ENCODE measurements around the gene HTR3D. TPM values are rescaled to one million over a fixed set of nuclear protein-coding genes. Genes with fewer than 3 reads are reported as not detected.
A peak's percentile ranks its signal among the peaks of the same experiment; 100 is the strongest.

HTR3D gene, protein sequence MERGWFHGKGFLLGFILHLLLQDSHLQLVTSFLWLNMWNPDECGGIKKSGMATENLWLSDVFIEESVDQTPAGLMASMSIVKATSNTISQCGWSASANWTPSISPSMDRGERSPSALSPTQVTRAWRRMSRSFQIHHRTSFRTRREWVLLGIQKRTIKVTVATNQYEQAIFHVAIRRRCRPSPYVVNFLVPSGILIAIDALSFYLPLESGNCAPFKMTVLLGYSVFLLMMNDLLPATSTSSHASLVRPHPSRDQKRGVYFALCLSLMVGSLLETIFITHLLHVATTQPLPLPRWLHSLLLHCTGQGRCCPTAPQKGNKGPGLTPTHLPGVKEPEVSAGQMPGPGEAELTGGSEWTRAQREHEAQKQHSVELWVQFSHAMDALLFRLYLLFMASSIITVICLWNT
- total RNA-seq (2014; rRNA removed; shearing (Covaris generic); ENCODE audit: low replicate concordance): not detected in 2 replicates

DNA sequence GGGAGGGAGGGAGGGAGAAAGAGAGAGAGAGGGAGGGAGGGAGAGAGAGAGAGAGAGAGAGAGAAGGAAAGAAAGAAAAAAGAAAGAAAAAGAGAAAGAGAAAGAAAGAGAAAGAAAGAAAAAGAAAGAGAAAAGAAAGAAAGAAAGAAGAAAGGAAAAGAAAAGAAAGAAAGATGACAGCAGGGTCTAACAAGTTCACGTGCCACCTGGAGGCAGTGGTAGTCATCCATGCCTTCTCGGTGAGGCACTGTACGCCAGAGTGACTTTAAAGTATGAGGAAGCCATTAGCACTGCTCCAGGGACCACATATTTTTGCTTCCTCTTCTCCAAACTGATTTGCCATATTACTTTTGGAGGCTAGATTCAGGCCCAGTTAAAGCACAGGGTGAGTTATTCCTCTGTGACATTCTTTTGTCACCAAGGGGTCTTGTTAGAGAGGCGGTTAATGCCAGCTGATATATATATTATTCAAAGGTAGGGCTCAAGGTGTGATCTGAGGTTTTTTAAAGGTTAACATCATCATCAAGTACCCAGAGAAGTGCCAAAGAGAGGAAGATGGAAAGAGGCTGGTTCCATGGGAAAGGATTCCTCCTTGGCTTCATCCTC, at the start of gene HTR3D:
HTR3D (plus strand) TSS at position 556 of the 606 bp plus-strand sequence; CDS start at position 556, 0 bp downstream.
- Histone ChIP-seq H3K9ac (ENCODE audit: low read length) (no peak within 1 kb of the TSS), H3K9me3 (ENCODE audit: low read length) (no peaks in the 10 kb centered on the region), H3K9me2 (replicated peaks; ENCODE audit: insufficient read depth, low read length) (no peaks in the 10 kb centered on the region), H3K4me2 (ENCODE audit: low read depth, low read length, poor library complexity, severe bottlenecking) (no peak within 1 kb of the TSS), H3K4me3 (ENCODE audit: low read length) (no peak within 1 kb of the TSS), H3K36me3 (ENCODE audit: insufficient read depth, low read length) (no peaks in the 10 kb centered on the region), H3K27ac (ENCODE audit: low read length) (no peak within 1 kb of the TSS), H2AFZ (ENCODE audit: low read length) (0 out of 2 replicates have a peak within 1 kb of the TSS, but pooled peaks have one; percentile 39), H3K27me3 (ENCODE audit: low read length) (no peaks in the 10 kb centered on the region), H3K4me1 (ENCODE audit: low read length) (peaks cover 5% of the 10 kb centered on the region), H4K20me1 (ENCODE audit: insufficient read depth, low read depth, low read length) (no peaks in the 10 kb centered on the region), H3K79me2 (ENCODE audit: low read length) (no peaks in the 10 kb centered on the region)
- DNase-seq: no peak

DNA sequence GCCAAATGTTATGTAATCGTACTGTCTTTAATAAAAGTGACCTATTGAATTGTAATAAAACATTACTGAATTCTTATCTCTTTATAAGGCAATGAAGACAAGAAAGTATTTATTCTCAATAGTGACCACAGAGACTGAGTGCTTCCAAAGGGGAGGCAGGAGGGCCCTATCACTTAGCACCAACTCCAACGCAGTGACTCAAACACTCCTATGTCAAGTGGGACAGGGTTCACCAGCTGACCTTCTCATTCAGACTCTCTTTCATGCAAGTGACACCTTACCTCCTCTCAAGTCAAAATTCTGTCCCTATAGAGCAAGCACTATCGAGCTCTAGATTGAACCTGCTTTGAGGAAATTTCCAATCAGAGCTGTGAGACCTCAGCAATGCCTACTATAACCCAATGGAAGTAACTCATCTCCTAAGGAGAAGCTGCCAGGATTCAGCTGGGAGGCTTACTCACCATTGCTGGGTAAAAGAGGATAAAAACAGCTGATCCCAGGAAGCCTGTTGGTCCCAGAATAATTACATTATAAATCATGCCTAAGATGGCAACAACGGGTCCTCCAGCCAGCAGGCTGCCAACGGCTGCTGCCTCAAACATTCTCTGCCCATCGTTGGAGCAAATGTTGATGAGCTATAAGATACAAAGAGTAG, 49.4 kb upstream of the HTR3D start:
- Histone ChIP-seq H3K27me3 (ENCODE audit: low read length) (no peaks in the 10 kb centered on the region), H3K79me2 (ENCODE audit: low read length) (no peaks in the 10 kb centered on the region), H3K4me3 (ENCODE audit: low read length) (no peak overlapping the region), H3K9me3 (ENCODE audit: low read length) (no peaks in the 10 kb centered on the region), H3K36me3 (ENCODE audit: insufficient read depth, low read length) (peaks cover 57% of the 10 kb centered on the region; the same call in 1 of the 2 replicates), H3K27ac (ENCODE audit: low read length) (no peak overlapping the region), H3K4me2 (ENCODE audit: low read depth, low read length, poor library complexity, severe bottlenecking) (no peak overlapping the region), H3K9ac (ENCODE audit: low read length) (no peak overlapping the region), H3K4me1 (ENCODE audit: low read length) (peaks cover 17% of the 10 kb centered on the region), H4K20me1 (ENCODE audit: insufficient read depth, low read depth, low read length) (no peaks in the 10 kb centered on the region), H3K9me2 (replicated peaks; ENCODE audit: insufficient read depth, low read length) (no peaks in the 10 kb centered on the region), H2AFZ (ENCODE audit: low read length) (no peak overlapping the region)
- no peak for DNase-seq

- H3K4me2 ChIP-seq (ENCODE audit: low read depth, low read length, poor library complexity, severe bottlenecking): no peak overlapping the region
- H3K27ac ChIP-seq (ENCODE audit: low read length): no peak overlapping the region
- no peaks in the 10 kb centered on the region for H4K20me1 ChIP-seq (ENCODE audit: insufficient read depth, low read depth, low read length)
- H3K4me1 ChIP-seq (ENCODE audit: low read length): no peaks in the 10 kb centered on the region
- H3K9ac ChIP-seq (ENCODE audit: low read length): no peak overlapping the region
- H3K9me2 ChIP-seq (replicated peaks; ENCODE audit: insufficient read depth, low read length): no peaks in the 10 kb centered on the region
- H3K9me3 ChIP-seq (ENCODE audit: low read length): no peaks in the 10 kb centered on the region
- no peaks in the 10 kb centered on the region for H3K27me3 ChIP-seq (ENCODE audit: low read length)
- no peak overlapping the region for H2AFZ ChIP-seq (ENCODE audit: low read length)
- no peak overlapping the region for H3K4me3 ChIP-seq (ENCODE audit: low read length)
- H3K36me3 ChIP-seq (ENCODE audit: insufficient read depth, low read length): peaks cover 52% of the 10 kb centered on the region; the same call in 1 of the 2 replicates
- H3K79me2 ChIP-seq (ENCODE audit: low read length): no peaks in the 10 kb centered on the region
- no peak for DNase-seq
Measured at GRCh38 chr3:183984127-183984740, 47.3 kb upstream of the HTR3D start.

GRCh38 chr3:183984749-183985729, 46.5 kb upstream of the HTR3D start:
- H2AFZ ChIP-seq (ENCODE audit: low read length): no peak overlapping the region
- H3K4me1 ChIP-seq (ENCODE audit: low read length): no peaks in the 10 kb centered on the region
- H3K9ac ChIP-seq (ENCODE audit: low read length): no peak overlapping the region
- no peak for DNase-seq
- no peaks in the 10 kb centered on the region for H4K20me1 ChIP-seq (ENCODE audit: insufficient read depth, low read depth, low read length)
- H3K9me2 ChIP-seq (replicated peaks; ENCODE audit: insufficient read depth, low read length): no peaks in the 10 kb centered on the region
- H3K9me3 ChIP-seq (ENCODE audit: low read length): no peaks in the 10 kb centered on the region
- H3K4me2 ChIP-seq (ENCODE audit: low read depth, low read length, poor library complexity, severe bottlenecking): no peak overlapping the region
- H3K36me3 ChIP-seq (ENCODE audit: insufficient read depth, low read length): peaks cover 52% of the 10 kb centered on the region; the same call in 1 of the 2 replicates
- no peak overlapping the region for H3K4me3 ChIP-seq (ENCODE audit: low read length)
- no peaks in the 10 kb centered on the region for H3K79me2 ChIP-seq (ENCODE audit: low read length)
- no peak overlapping the region for H3K27ac ChIP-seq (ENCODE audit: low read length)
- no peaks in the 10 kb centered on the region for H3K27me3 ChIP-seq (ENCODE audit: low read length)

- H3K9ac ChIP-seq (ENCODE audit: low read length): no peak overlapping the region
Measured at GRCh38 chr3:183987000-183987600, 44.4 kb upstream of the HTR3D start.

GRCh38 chr3:183988216-183988790, 43.2 kb upstream of the HTR3D start:
- Histone ChIP-seq H3K9me3 (ENCODE audit: low read length) (no peaks in the 10 kb centered on the region), H3K4me3 (ENCODE audit: low read length) (no peak overlapping the region), H2AFZ (ENCODE audit: low read length) (no peak overlapping the region), H3K36me3 (ENCODE audit: insufficient read depth, low read length) (peaks cover 35% of the 10 kb centered on the region; the same call in 1 of the 2 replicates), H4K20me1 (ENCODE audit: insufficient read depth, low read depth, low read length) (no peaks in the 10 kb centered on the region), H3K27ac (ENCODE audit: low read length) (no peak overlapping the region), H3K9ac (ENCODE audit: low read length) (no peak overlapping the region), H3K9me2 (replicated peaks; ENCODE audit: insufficient read depth, low read length) (no peaks in the 10 kb centered on the region), H3K27me3 (ENCODE audit: low read length) (no peaks in the 10 kb centered on the region), H3K4me2 (ENCODE audit: low read depth, low read length, poor library complexity, severe bottlenecking) (no peak overlapping the region), H3K4me1 (ENCODE audit: low read length) (no peaks in the 10 kb centered on the region), H3K79me2 (ENCODE audit: low read length) (peaks cover 19% of the 10 kb centered on the region)
- no peak for DNase-seq

More at GRCh38 chr3:183987000-183987600, 44.4 kb upstream of the HTR3D start:
- DNase-seq: no peak
- H2AFZ ChIP-seq (ENCODE audit: low read length): no peak overlapping the region
- H3K4me3 ChIP-seq (ENCODE audit: low read length): no peak overlapping the region
- H3K4me2 ChIP-seq (ENCODE audit: low read depth, low read length, poor library complexity, severe bottlenecking): no peak overlapping the region
- no peaks in the 10 kb centered on the region for H4K20me1 ChIP-seq (ENCODE audit: insufficient read depth, low read depth, low read length)
- peaks cover 36% of the 10 kb centered on the region; the same call in 1 of the 2 replicates for H3K36me3 ChIP-seq (ENCODE audit: insufficient read depth, low read length)
- peaks cover 13% of the 10 kb centered on the region; the same call in 1 of the 2 replicates for H3K79me2 ChIP-seq (ENCODE audit: low read length)
- H3K27ac ChIP-seq (ENCODE audit: low read length): no peak overlapping the region
- H3K27me3 ChIP-seq (ENCODE audit: low read length): no peaks in the 10 kb centered on the region
- H3K9me3 ChIP-seq (ENCODE audit: low read length): no peaks in the 10 kb centered on the region
- no peaks in the 10 kb centered on the region for H3K9me2 ChIP-seq (replicated peaks; ENCODE audit: insufficient read depth, low read length)
- H3K4me1 ChIP-seq (ENCODE audit: low read length): no peaks in the 10 kb centered on the region

DNA sequence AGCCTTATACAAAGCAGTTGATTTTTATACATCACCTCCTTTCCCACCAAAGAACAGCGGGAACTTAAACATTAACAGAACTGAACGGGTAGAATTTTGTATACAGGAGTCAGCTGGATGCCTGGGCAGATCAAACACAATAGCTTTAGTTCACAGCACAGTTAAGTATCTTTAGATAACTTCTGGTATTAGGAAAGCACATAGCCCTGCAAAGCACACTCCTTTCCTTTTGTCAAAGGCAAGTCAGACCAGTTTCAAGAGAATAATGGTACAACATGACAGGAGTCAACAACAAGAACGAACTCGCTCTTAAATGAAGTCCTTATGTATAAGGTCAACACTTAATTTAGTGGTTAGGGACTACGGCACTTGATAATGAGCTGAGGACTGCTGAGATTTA, 40.1 kb upstream of the HTR3D start:
- no peaks in the 10 kb centered on the region for H3K27me3 ChIP-seq (ENCODE audit: low read length)
- H3K4me3 ChIP-seq (ENCODE audit: low read length): no peak overlapping the region
- no peaks in the 10 kb centered on the region for H3K9me2 ChIP-seq (replicated peaks; ENCODE audit: insufficient read depth, low read length)
- H3K4me2 ChIP-seq (ENCODE audit: low read depth, low read length, poor library complexity, severe bottlenecking): no peak overlapping the region
- no peaks in the 10 kb centered on the region for H3K9me3 ChIP-seq (ENCODE audit: low read length)
- no peaks in the 10 kb centered on the region for H3K4me1 ChIP-seq (ENCODE audit: low read length)
- H3K27ac ChIP-seq (ENCODE audit: low read length): no peak overlapping the region
- H3K36me3 ChIP-seq (ENCODE audit: insufficient read depth, low read length): peaks cover 15% of the 10 kb centered on the region; the same call in 1 of the 2 replicates
- H3K79me2 ChIP-seq (ENCODE audit: low read length): peaks cover 47% of the 10 kb centered on the region
- no peak overlapping the region for H2AFZ ChIP-seq (ENCODE audit: low read length)
- H3K9ac ChIP-seq (ENCODE audit: low read length): no peak overlapping the region
- no peak for DNase-seq
- H4K20me1 ChIP-seq (ENCODE audit: insufficient read depth, low read depth, low read length): no peaks in the 10 kb centered on the region
